Ureter (tissue), 1 donor: ENCODE measurements around the gene DGKK. TPM values are rescaled to one million over a fixed set of nuclear protein-coding genes. Genes with fewer than 3 reads are reported as not detected.

Experiments
- DNase-seq: peaks from one replicate; pipeline ENCODE4 v3.0.0-alpha.2; 2020; ENCODE audit warnings: low spot score
- total RNA-seq: library from RNA; stranded (reverse); gene quantifications from one replicate; pipeline ENCODE4 v1.2.4, GENCODE V29; 2023
- donor health status: DM: yes; HTN: yes; CAD: no.

DGKK gene, protein sequence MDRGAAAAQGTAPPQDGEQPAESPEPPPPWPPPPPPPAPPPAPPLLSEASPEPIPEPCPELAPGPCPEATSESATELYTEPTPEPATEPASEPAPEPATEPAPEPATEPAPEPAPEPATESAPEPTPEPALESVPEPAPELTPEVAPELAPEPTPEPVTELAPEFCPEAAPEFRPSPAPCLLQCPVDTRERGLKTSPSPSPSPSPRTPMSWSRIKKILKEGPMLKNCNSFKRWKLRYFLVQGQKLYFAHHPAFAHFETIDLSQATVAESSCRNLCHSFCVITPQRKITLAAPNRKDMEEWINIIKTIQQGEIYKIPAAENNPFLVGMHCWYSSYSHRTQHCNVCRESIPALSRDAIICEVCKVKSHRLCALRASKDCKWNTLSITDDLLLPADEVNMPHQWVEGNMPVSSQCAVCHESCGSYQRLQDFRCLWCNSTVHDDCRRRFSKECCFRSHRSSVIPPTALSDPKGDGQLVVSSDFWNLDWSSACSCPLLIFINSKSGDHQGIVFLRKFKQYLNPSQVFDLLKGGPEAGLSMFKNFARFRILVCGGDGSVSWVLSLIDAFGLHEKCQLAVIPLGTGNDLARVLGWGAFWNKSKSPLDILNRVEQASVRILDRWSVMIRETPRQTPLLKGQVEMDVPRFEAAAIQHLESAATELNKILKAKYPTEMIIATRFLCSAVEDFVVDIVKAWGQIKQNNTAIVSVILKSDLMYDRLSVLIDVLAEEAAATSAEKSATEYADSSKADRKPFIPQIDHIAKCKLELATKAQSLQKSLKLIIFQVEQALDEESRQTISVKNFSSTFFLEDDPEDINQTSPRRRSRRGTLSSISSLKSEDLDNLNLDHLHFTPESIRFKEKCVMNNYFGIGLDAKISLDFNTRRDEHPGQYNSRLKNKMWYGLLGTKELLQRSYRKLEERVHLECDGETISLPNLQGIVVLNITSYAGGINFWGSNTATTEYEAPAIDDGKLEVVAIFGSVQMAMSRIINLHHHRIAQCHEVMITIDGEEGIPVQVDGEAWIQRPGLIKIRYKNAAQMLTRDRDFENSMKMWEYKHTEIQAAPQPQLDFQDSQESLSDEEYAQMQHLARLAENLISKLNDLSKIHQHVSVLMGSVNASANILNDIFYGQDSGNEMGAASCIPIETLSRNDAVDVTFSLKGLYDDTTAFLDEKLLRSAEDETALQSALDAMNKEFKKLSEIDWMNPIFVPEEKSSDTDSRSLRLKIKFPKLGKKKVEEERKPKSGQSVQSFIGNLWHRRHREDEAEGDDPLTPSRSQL
- total RNA-seq, result not detected

DNA sequence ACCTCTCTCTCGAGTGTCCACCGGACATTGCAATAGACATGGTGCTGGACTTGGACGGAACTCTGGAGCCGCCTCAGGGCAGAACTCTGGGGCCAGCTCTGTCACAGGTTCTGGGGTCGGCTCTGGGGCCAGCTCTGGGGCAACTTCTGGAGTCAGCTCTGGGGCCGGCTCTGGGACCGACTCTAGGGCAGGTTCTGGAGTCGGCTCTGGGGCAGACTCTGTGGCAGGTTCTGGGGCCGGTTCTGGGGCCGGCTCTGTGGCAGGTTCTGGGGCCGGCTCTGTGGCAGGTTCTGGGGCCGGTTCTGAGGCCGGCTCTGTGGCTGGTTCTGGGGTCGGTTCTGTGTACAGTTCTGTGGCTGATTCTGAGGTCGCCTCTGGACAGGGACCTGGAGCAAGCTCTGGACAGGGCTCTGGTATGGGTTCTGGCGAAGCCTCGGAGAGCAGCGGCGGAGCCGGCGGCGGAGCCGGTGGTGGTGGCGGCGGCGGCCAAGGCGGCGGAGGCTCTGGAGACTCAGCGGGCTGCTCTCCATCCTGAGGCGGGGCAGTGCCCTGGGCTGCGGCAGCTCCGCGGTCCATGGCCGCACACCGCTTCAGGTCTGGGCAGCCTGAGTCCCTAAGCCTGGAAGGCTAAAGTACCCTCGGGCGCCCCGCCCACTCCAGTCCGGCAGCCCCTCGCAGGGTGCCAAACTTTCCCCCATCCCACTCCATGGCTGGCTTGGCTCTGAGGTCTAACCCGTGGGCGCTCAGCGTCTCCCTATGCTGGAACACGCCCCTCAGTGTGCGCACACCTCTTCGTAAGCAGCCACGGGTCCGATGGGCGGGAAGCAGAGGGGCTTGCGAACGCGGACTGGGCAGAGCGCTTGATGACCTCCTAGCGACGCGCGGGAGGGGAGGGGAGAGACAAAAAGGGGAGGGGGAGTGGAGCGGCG is at the start of gene DGKK:
TSS of gene DGKK (minus strand) at position 723 of the 929 bp plus-strand sequence. CDS start at position 576, 147 bp downstream.
- no peak for DNase-seq

GRCh38 chrX:50514811-50515210 is 44.2 kb upstream of the DGKK start:
- DNase-seq, result no peak

- no peak for DNase-seq
Measured at GRCh38 chrX:50497114-50497513, 26.5 kb upstream of the DGKK start.

DNA sequence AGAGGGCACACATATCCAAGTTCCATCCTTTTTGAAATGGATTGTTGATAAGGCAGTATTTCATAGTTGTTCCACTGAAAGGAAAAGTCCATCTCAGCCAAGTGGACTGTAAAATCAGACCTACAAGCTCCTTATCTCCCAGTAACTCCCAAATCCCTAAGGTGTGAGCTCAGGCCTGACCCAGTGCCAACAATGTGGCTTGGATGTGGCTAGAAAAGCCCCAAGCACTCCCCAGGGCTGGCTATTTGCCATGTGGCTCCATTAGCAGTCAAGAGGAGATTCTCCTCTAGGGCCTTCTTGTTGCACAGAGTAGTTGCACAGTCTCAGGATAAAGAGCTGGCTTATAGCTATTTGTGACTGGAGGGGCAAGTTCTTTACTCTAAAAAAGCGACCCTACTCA is 25.0 kb upstream of the DGKK start:
- DNase-seq, result no peak

- no peak for DNase-seq
Measured at GRCh38 chrX:50492720-50493119, 22.1 kb upstream of the DGKK start.

GRCh38 chrX:50484662-50485061 is 14.0 kb upstream of the DGKK start:
- DNase-seq, result no peak

- no peak for DNase-seq
Measured at GRCh38 chrX:50483283-50483682, 12.7 kb upstream of the DGKK start.

GRCh38 chrX:50475208-50475607 is 4.6 kb upstream of the DGKK start:
- no peak for DNase-seq

GRCh38 chrX:50471390-50471789 is 765 bp upstream of the DGKK start:
- no peak for DNase-seq

DNA sequence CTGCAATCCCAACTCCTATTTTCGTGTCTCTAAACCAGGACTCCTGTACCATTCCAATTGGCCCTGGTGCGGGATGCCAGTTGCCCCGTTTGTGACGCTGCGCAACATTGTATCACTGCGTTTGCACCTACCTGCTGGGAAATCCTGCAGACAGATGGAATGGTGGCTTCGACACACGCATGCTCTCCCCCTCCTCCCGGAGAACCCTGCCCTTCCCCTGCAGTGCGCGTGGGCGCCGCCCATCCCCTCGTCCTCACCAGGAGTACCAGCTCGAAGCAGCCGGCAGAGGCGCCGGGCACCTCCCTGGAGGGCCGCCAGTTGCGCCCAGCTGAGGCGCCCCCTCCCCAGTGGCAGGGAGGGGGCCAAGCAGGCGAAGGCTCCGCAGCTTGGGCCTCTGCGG is 1.4 kb downstream of the DGKK start:
- no peak for DNase-seq

DNA sequence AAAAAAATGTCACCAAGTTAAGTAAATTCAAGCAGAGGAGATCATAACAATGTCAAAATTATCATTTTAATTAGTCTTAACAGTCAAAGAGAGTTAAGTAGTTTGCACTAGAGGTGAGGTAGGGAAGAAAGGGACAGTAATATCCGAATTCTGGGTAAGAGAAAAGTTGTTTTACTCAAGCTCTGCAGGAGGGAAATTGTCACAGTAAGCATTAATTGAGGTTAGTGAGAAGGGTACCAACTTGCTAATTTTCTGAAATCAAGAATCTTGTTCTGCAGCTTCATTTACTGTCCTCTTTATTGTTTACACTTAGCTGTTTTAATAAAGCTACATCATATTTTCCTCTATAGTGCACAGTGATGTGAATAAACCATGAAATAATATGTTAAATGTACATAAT is 11.0 kb downstream of the DGKK start:
- DNase-seq, result no peak

DNA sequence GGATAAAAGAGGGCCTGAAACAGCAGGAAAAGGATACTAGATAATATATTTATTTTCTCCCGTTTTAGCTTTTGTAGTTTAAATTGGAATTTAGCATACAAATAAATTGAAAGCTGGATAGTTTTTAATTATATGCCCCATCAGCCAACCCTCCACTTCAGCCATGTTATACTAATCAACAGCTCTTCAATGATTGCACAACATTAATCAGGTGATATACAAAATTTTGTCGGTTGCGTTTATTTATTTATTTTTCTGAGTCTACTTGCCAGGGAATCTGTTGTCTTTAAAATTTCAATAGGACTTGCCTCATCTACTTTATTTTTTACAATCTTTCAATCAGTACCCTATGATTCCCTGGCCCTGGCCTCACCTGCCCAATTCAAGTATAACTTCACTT is 12.1 kb downstream of the DGKK start:
- DNase-seq, result no peak

DNA sequence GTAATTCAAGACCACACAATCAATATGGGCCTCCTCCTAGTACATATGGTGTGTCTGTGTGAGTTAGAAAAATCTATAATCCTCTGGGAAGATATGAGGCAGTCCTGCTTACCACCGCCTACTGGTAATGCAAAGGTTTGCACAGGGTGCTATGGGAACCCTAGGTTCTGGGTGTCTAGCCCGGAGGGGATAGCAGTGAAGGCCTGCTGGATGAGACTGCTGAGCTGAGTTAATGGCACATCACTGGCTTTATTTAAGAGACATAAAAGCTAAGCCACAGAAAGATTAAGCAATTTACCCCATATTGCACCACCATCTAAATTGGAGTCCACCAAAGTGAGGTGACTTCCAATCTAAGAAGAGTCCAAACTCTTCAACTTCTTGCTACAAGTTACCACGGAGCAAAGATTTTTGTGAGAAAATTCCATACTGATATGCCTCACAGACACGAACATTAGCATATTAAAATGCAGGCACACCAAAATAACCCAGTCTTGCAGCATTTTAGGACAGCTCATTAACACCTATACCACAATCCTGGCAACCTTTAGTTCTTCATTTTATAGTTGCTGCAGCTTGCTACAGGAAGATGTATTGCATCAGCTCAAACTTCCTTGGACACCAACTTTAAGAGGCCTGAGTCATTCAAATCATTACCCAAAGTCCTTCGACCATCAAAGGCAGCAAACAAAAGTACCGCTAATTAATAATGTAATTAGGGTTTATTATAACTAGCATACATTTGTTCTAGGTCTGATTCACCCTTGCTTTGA is 13.7 kb downstream of the DGKK start:
- no peak for DNase-seq

DNA sequence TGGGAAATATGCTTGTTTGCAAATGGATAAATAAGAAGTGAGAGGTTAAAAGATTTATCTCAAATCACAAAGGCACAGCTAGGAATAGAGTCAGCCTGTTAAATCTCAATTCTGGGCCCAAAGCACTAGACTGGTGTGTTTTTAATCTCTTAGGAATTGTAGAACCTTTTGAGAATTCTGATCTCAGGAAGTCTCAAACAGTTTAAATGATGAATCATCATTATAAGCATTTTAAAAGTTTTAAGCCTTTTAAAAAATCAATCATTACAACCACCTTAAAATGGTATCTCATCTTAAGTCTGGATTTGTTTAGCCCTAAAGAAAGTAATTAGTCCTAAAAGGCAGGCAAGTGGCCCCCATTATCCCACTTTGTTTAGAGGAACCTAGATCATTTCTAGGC is 17.8 kb downstream of the DGKK start:
- DNase-seq, result no peak

DNA sequence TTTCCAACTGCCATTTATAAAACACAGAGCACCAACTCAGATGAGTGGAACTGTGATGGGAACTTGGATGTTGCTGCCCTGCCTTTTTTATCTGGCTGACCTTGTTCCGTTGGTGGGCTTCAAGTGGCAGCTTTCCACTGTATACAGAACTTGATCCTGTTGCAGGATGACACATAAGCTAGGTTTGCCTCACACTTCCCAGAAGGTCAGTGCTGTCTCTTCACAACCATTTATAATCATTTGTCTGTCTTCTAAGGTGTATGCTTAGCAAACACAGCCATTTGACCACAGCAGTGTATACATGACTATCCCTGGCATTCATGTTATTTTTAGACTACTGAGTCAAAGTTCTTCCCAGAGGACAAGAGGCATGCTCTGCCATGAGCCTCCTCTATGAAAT is 20.3 kb downstream of the DGKK start:
- no peak for DNase-seq

DNA sequence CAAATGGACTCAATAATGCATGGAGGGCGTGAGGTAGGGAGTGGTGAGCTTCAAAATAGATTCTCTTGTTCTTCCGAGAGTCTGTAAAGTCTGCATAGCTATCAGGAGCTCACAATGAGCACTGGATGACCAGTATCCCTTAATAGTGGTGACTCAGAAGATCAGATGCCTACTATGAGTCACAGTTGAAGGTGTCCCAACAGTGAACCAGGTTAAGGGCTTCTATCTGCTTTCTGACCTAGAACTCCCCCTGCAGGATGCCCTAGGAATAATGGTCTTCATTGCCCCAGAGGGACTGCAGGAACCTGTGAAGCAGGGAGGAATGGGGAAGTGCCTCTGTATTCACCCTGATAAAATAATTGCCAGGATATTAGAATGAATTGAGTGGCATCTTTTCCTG is 22.1 kb downstream of the DGKK start:
- no peak for DNase-seq

DNA sequence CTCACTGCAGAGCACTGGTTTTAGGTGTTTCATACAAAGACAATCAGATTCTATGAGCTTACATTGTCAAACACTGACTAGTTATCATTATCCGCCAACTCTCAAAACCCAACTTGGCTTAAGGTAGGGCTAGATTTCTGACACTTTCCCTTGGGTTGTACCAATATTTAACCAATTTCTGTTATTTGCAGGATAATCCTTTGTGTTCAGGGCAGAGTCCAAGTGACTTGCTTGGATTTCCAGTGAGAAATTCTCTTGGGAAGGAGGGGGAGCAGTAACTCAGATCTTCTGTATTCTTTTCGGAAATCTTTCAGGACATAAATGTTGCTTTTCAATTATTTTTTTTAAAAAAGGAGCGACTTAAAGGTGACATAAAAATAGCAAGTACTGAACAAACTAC is 23.1 kb downstream of the DGKK start:
- DNase-seq, result no peak

GRCh38 chrX:50442426-50443116 is 28.1 kb downstream of the DGKK start:
- DNase-seq, result no peak

DNA sequence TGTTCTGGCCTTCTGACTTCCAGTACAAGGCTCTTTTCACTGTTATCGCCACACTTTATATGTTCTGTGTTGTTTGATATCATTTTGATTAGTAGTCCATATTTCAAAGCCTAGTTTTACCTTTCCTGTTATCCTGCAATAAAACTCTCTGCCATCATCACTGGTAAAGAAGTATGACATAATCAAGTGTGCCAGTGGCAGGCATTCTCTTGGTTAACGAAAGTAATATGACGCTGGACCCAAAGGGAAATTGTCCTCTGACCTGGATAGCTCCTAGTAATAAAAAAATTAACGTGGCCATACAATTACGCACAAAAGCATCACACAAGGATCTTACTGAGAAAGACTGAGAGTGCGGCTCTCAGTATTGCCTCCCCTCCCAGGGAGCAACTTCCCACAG is 33.8 kb downstream of the DGKK start:
- DNase-seq, result no peak

- DNase-seq, result no peak
Measured at GRCh38 chrX:50432829-50433289, 37.8 kb downstream of the DGKK start.
